ENCODE data around the gene UNC13B. TPM values are rescaled to one million over a fixed set of nuclear protein-coding genes. Genes with fewer than 3 reads are reported as not detected.
"Not testable (repeated sequence)": the region's sequence is repeated elsewhere in the genome, so short reads cannot be mapped to it uniquely, and the experiment has no call there.

UNC13B gene
- total RNA-seq, 1 donor from 2014 or later, result 52.7 TPM

GRCh38 chr9:35226651-35227050 lies 64.8 kb downstream of the UNC13B start:
- DNase-seq (ENCODE audit: low read depth), result no peak

GRCh38 chr9:35227284-35227683 lies 65.5 kb downstream of the UNC13B start:
- DNase-seq (ENCODE audit: low read depth), result no peak

GRCh38 chr9:35229066-35229778 lies 67.4 kb downstream of the UNC13B start:
- DNase-seq (ENCODE audit: low read depth), result peak; percentile 10

- no peak for DNase-seq (ENCODE audit: low read depth)
These were observed 68.0 kb downstream of the UNC13B start for GRCh38 chr9:35229779-35230143.

- no peak for DNase-seq (ENCODE audit: low read depth)
These were observed 71.2 kb downstream of the UNC13B start for GRCh38 chr9:35232867-35233544.

GRCh38 chr9:35236692-35237091 lies 74.9 kb downstream of the UNC13B start:
- peak; percentile 19 for DNase-seq (ENCODE audit: low read depth)

GRCh38 chr9:35237311-35237710 lies 75.5 kb downstream of the UNC13B start:
- DNase-seq (ENCODE audit: low read depth), result peak; percentile 53

GRCh38 chr9:35245945-35246344 lies 84.1 kb downstream of the UNC13B start:
- DNase-seq (ENCODE audit: low read depth), result not testable (repeated sequence)

- DNase-seq (ENCODE audit: low read depth), result no peak
These were observed 91.3 kb downstream of the UNC13B start for GRCh38 chr9:35253075-35253474.

- no peak for DNase-seq (ENCODE audit: low read depth)
These were observed 92.4 kb downstream of the UNC13B start for GRCh38 chr9:35254237-35254636.

- DNase-seq (ENCODE audit: low read depth), result no peak
These were observed 93.4 kb downstream of the UNC13B start for GRCh38 chr9:35254984-35255857.

GRCh38 chr9:35257986-35258659 lies 96.3 kb downstream of the UNC13B start:
- DNase-seq (ENCODE audit: low read depth), result peak; percentile 49

GRCh38 chr9:35258660-35259474 lies 97.1 kb downstream of the UNC13B start:
- DNase-seq (ENCODE audit: low read depth), result peak; percentile 74

GRCh38 chr9:35260186-35260585 lies 98.4 kb downstream of the UNC13B start:
- DNase-seq (ENCODE audit: low read depth), result no peak

GRCh38 chr9:35262064-35262463 lies 100.3 kb downstream of the UNC13B start:
- no peak for DNase-seq (ENCODE audit: low read depth)

GRCh38 chr9:35267710-35268109 lies 105.9 kb downstream of the UNC13B start:
- peak; percentile 40 for DNase-seq (ENCODE audit: low read depth)

- DNase-seq (ENCODE audit: low read depth), result no peak
These were observed 108.1 kb downstream of the UNC13B start for GRCh38 chr9:35269919-35270318.

- no peak for DNase-seq (ENCODE audit: low read depth)
These were observed 109.8 kb downstream of the UNC13B start for GRCh38 chr9:35271637-35272036.

- peak; percentile 82 for DNase-seq (ENCODE audit: low read depth)
These were observed 111.2 kb downstream of the UNC13B start for GRCh38 chr9:35272989-35273388.

- no peak for DNase-seq (ENCODE audit: low read depth)
These were observed 111.8 kb downstream of the UNC13B start for GRCh38 chr9:35273591-35273990.

GRCh38 chr9:35274993-35275392 lies 113.2 kb downstream of the UNC13B start:
- no peak for DNase-seq (ENCODE audit: low read depth)
